Mesenchymal stem cell (in vitro differentiated cells and primary cell): ENCODE data around the gene TBC1D22A.

Experiments
- DNase-seq: peaks from one replicate; pipeline ENCODE4 v3.0.0-alpha.2; 2013
- H2AFZ ChIP-seq: one replicate; pipeline ENCODE4 v1.6.1; 2013; ENCODE audit warnings: low read depth, mild to moderate bottlenecking, control low read depth, inconsistent platforms, low read length, moderate library complexity
- H2AK5ac ChIP-seq: 2 replicates; pipeline ENCODE4 v1.6.1; 2013; ENCODE audit warnings: low read length, moderate library complexity, mild to moderate bottlenecking, inconsistent platforms; ENCODE audit not compliant: severe bottlenecking
- H2BK120ac ChIP-seq: one replicate; pipeline ENCODE4 v1.6.1; 2013; ENCODE audit warnings: low read depth, mild to moderate bottlenecking, inconsistent platforms, low read length, moderate library complexity
- H2BK12ac ChIP-seq, 2 experiments: one replicate each; pipeline ENCODE4 v1.6.1; 2013; ENCODE audit warnings: inconsistent platforms in 2 of 2, low read length in 2 of 2, mild to moderate bottlenecking in 2 of 2, moderate library complexity in 2 of 2, control low read depth in 1 of 2
- H2BK15ac ChIP-seq: one replicate; pipeline ENCODE4 v1.6.1; 2013; ENCODE audit warnings: mild to moderate bottlenecking, low read depth, inconsistent platforms; ENCODE audit not compliant: poor library complexity, severe bottlenecking
- H2BK5ac ChIP-seq: 2 replicates; pipeline ENCODE4 v1.6.1; 2013; ENCODE audit warnings: low read depth, mild to moderate bottlenecking, low read length, control low read depth, inconsistent platforms; ENCODE audit not compliant: poor library complexity, severe bottlenecking
- H3K14ac ChIP-seq, 2 experiments: one replicate each; pipeline ENCODE4 v1.6.1; 2013; ENCODE audit warnings: inconsistent platforms in 2 of 2, low read length in 2 of 2, control low read depth in 1 of 2, mild to moderate bottlenecking in 1 of 2, moderate library complexity in 1 of 2
- H3K18ac ChIP-seq, 2 experiments: one replicate each; pipeline ENCODE4 v1.6.1; 2013; ENCODE audit warnings: inconsistent platforms in 2 of 2, low read length in 2 of 2, control low read depth in 1 of 2, low read depth in 1 of 2, mild to moderate bottlenecking in 1 of 2
- H3K23ac ChIP-seq, 2 experiments: one replicate each; pipeline ENCODE4 v1.6.1; 2013; ENCODE audit warnings: inconsistent platforms in 2 of 2, low read length in 2 of 2, mild to moderate bottlenecking in 2 of 2, moderate library complexity in 2 of 2, control low read depth in 1 of 2
- H3K27ac ChIP-seq: 2 replicates; pipeline ENCODE4 v1.5.1; 2013; ENCODE audit warnings: mild to moderate bottlenecking, moderate library complexity, low read length, control low read depth, inconsistent platforms; ENCODE audit not compliant: poor library complexity, severe bottlenecking
- H3K27me3 ChIP-seq, 2 experiments: 2 replicates each; pipeline versions ENCODE4 v1.6.1 to v1.7.0; 2013; ENCODE audit warnings: low read length in 2 of 2, mild to moderate bottlenecking in 2 of 2, moderate library complexity in 2 of 2, control low read depth in 1 of 2, inconsistent platforms in 1 of 2; ENCODE audit not compliant: control insufficient read depth in 1 of 2, insufficient read depth in 1 of 2
- H3K36me3 ChIP-seq, 2 experiments: 2 replicates each; pipeline versions ENCODE4 v1.6.1 to v1.7.0; 2013; ENCODE audit warnings: low read length in 2 of 2, control low read depth in 1 of 2, inconsistent platforms in 1 of 2, low read depth in 1 of 2, mild to moderate bottlenecking in 1 of 2; ENCODE audit not compliant: insufficient read depth in 2 of 2, control insufficient read depth in 1 of 2
- H3K4ac ChIP-seq, 2 experiments: one replicate each; pipeline ENCODE4 v1.6.1; 2013; ENCODE audit warnings: inconsistent platforms in 2 of 2, low read length in 2 of 2, mild to moderate bottlenecking in 2 of 2, moderate library complexity in 2 of 2, control low read depth in 1 of 2, low read depth in 1 of 2
- H3K4me1 ChIP-seq: 2 replicates; pipeline ENCODE4 v1.6.1; 2013; ENCODE audit warnings: low read depth, low read length, control low read depth; ENCODE audit not compliant: control insufficient read depth, insufficient read depth
- H3K4me2 ChIP-seq: 2 replicates; pipeline ENCODE4 v1.6.1; 2013; ENCODE audit warnings: low read length, mild to moderate bottlenecking, inconsistent platforms; ENCODE audit not compliant: poor library complexity, severe bottlenecking
- H3K4me3 ChIP-seq, 2 experiments: 2 replicates each; pipeline versions ENCODE4 v1.5.1 to v1.7.0; 2013; ENCODE audit warnings: low read length in 2 of 2, mild to moderate bottlenecking in 2 of 2, control low read depth in 1 of 2, low read depth in 1 of 2; ENCODE audit not compliant: insufficient read depth in 1 of 2
- H3K79me1 ChIP-seq: replicated peaks from 2 replicates; pipeline ENCODE4 v1.6.1; 2013; ENCODE audit warnings: mild to moderate bottlenecking, control low read depth, low read length, inconsistent platforms; ENCODE audit not compliant: poor library complexity, severe bottlenecking
- H3K9ac ChIP-seq: 2 replicates; pipeline ENCODE4 v1.7.0; 2013; ENCODE audit warnings: mild to moderate bottlenecking, low read length, moderate library complexity
- H3K9me3 ChIP-seq: 2 replicates; pipeline ENCODE4 v1.7.0; 2013; ENCODE audit warnings: mild to moderate bottlenecking, low read length; ENCODE audit not compliant: control insufficient read depth
- H4K8ac ChIP-seq: one replicate; pipeline ENCODE4 v1.6.1; 2013; ENCODE audit warnings: inconsistent platforms, mild to moderate bottlenecking, low read length, moderate library complexity
- H4K91ac ChIP-seq: one replicate; pipeline ENCODE4 v1.6.1; 2013; ENCODE audit warnings: mild to moderate bottlenecking, low read length, inconsistent platforms
- WGBS: methylation state at CpG from one replicate; pipeline ENCODE4 v1.1.7; 2013; ENCODE audit warnings: mixed read lengths; 5-methylcytosine and 5-hydroxymethylcytosine counted together

TBC1D22A gene

GRCh38 chr22:46826438-46827135 lies 64.1 kb downstream of the TBC1D22A start:
- Histone ChIP-seq H3K4ac (no peak overlapping the region), H2BK120ac (no peak overlapping the region), H4K91ac (no peak overlapping the region), H3K23ac (no peak overlapping the region), H3K18ac (no peak overlapping the region), H2BK15ac (no peak overlapping the region), H3K27ac (no peak overlapping the region), H2AFZ (no peak overlapping the region), H4K8ac (no peak overlapping the region), H3K36me3 (peaks cover 16 to 18% of the 10 kb centered on the region in 2 experiments), H3K79me1 (peaks cover 41% of the 10 kb centered on the region), H3K9ac (no peak overlapping the region), H2AK5ac (peak overlapping the region; percentile 38), H3K27me3 (no peaks in the 10 kb centered on the region), H3K4me2 (no peak overlapping the region), H3K4me1 (peaks cover 40% of the 10 kb centered on the region), H3K14ac (no peak overlapping the region), H2BK5ac (no peak overlapping the region), H3K4me3 (no peak overlapping the region), H3K9me3 (no peaks in the 10 kb centered on the region), H2BK12ac (no peak overlapping the region)
- WGBS: 96% methylated on average over 15 of the region's 15 CpGs
- no peak for DNase-seq

- H3K14ac ChIP-seq: no peak overlapping the region
- H3K4me2 ChIP-seq: no peak overlapping the region
- H3K27ac ChIP-seq: no peak overlapping the region
- WGBS: 82% methylated on average over 25 of the region's 25 CpGs
- H3K9me3 ChIP-seq: no peaks in the 10 kb centered on the region
- no peak overlapping the region for H3K18ac ChIP-seq
- H4K91ac ChIP-seq: no peak overlapping the region
- peaks cover 40% of the 10 kb centered on the region for H3K4me1 ChIP-seq
- H3K9ac ChIP-seq: no peak overlapping the region
- peaks cover 16 to 18% of the 10 kb centered on the region in 2 experiments for H3K36me3 ChIP-seq
- H3K79me1 ChIP-seq: peaks cover 46% of the 10 kb centered on the region
- H2BK120ac ChIP-seq: no peak overlapping the region
- no peak overlapping the region for H4K8ac ChIP-seq
- no peak overlapping the region for H3K4ac ChIP-seq
- H2AFZ ChIP-seq: no peak overlapping the region
- no peak for DNase-seq
- H2BK12ac ChIP-seq: no peak overlapping the region
- H3K4me3 ChIP-seq: no peak overlapping the region
- no peak overlapping the region for H2BK15ac ChIP-seq
- H2BK5ac ChIP-seq: no peak overlapping the region
- no peak overlapping the region for H2AK5ac ChIP-seq
- H3K23ac ChIP-seq: no peak overlapping the region
- H3K27me3 ChIP-seq: no peaks in the 10 kb centered on the region
Observed at GRCh38 chr22:46827136-46827780, 64.8 kb downstream of the TBC1D22A start.

- Histone ChIP-seq H3K36me3 (peaks cover 16 to 18% of the 10 kb centered on the region in 2 experiments), H3K23ac (no peak overlapping the region), H2AFZ (no peak overlapping the region), H2BK120ac (no peak overlapping the region), H2AK5ac (no peak overlapping the region), H3K4me2 (no peak overlapping the region), H3K27ac (no peak overlapping the region), H3K4ac (no peak overlapping the region), H4K91ac (no peak overlapping the region), H2BK12ac (no peak overlapping the region), H2BK5ac (no peak overlapping the region), H4K8ac (no peak overlapping the region), H2BK15ac (no peak overlapping the region), H3K18ac (no peak overlapping the region), H3K27me3 (no peaks in the 10 kb centered on the region), H3K4me3 (no peak overlapping the region), H3K9me3 (no peaks in the 10 kb centered on the region), H3K79me1 (peaks cover 43% of the 10 kb centered on the region), H3K14ac (no peak overlapping the region), H3K9ac (no peak overlapping the region), H3K4me1 (peaks cover 42% of the 10 kb centered on the region)
- 99% methylated on average over 12 of the region's 12 CpGs for WGBS
- no peak for DNase-seq
Observed at GRCh38 chr22:46827781-46828180, 65.3 kb downstream of the TBC1D22A start.

- Histone ChIP-seq H3K4me3 (no peak overlapping the region), H3K27me3 (no peaks in the 10 kb centered on the region), H3K4me1 (peaks cover 46% of the 10 kb centered on the region), H3K14ac (peak overlapping the region in 1 of 2 experiments; percentile 30), H2BK5ac (no peak overlapping the region), H4K91ac (no peak overlapping the region), H3K18ac (peak overlapping the region; percentile 18 to 53), H3K4ac (peak overlapping the region in 1 of 2 experiments; percentile 40), H2BK12ac (peak overlapping the region in 1 of 2 experiments; percentile 65), H3K4me2 (no peak overlapping the region), H2BK120ac (no peak overlapping the region), H2AK5ac (peak overlapping the region; percentile 88), H3K9me3 (no peaks in the 10 kb centered on the region), H3K9ac (peak overlapping the region; percentile 41), H3K23ac (no peak overlapping the region), H3K36me3 (peaks cover 13 to 15% of the 10 kb centered on the region in 2 experiments), H2BK15ac (no peak overlapping the region), H3K27ac (peak overlapping the region; percentile 92), H3K79me1 (peaks cover 41% of the 10 kb centered on the region), H4K8ac (no peak overlapping the region), H2AFZ (no peak overlapping the region)
- no peak for DNase-seq
- WGBS: 95% methylated on average over 9 of the region's 9 CpGs
Observed at GRCh38 chr22:46828323-46828900, 66.0 kb downstream of the TBC1D22A start.
